Measurements from ENCODE around the gene COL17A1.

DNA sequence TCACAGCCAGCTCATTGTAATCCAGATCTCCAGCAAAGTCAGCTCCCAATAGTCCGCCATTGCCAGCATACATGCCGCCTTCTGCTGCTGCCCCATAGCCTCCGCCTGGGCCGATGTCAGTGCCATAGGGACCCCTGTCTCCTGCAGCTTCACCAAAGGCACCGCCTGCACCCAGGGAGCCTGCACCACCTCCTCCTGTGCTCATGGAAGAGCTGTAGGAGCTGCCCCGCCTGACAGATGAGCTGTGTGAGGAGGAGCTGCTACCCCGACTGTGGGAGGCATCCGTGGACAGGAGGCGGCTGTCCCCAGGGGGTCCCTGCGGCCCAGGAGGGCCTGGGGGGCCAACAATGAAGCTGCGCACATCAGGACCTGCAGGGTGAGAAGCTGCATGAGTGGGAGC is 51.7 kb downstream of the COL17A1 start:
- TF ChIP-seq, protein P1, sequence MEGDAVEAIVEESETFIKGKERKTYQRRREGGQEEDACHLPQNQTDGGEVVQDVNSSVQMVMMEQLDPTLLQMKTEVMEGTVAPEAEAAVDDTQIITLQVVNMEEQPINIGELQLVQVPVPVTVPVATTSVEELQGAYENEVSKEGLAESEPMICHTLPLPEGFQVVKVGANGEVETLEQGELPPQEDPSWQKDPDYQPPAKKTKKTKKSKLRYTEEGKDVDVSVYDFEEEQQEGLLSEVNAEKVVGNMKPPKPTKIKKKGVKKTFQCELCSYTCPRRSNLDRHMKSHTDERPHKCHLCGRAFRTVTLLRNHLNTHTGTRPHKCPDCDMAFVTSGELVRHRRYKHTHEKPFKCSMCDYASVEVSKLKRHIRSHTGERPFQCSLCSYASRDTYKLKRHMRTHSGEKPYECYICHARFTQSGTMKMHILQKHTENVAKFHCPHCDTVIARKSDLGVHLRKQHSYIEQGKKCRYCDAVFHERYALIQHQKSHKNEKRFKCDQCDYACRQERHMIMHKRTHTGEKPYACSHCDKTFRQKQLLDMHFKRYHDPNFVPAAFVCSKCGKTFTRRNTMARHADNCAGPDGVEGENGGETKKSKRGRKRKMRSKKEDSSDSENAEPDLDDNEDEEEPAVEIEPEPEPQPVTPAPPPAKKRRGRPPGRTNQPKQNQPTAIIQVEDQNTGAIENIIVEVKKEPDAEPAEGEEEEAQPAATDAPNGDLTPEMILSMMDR (IDR thresholded peaks at IDR 0.05), result no peak
- TF ChIP-seq POLR2A (IDR thresholded peaks at IDR 0.05), result no peak

All from uterus (tissue), 2 donors.